GM19328 (cell line): Measurements from ENCODE around the gene FCGR1A.
"Not testable (repeated sequence)": the region's sequence is repeated elsewhere in the genome, so short reads cannot be mapped to it uniquely, and the experiment has no call there.

Experiments used
- ATAC-seq: cut with Tn5 transposase; IDR thresholded peaks from one replicate; pipeline ENCODE4 v1.9.1; 2021; ENCODE audit warnings: mild to moderate bottlenecking, moderate library complexity; ENCODE audit not compliant: unreplicated experiment

The FCGR1A gene

GRCh38 chr1:149831764-149832315 is 49.3 kb downstream of the FCGR1A start:
- ATAC-seq, result not testable (repeated sequence)

DNA sequence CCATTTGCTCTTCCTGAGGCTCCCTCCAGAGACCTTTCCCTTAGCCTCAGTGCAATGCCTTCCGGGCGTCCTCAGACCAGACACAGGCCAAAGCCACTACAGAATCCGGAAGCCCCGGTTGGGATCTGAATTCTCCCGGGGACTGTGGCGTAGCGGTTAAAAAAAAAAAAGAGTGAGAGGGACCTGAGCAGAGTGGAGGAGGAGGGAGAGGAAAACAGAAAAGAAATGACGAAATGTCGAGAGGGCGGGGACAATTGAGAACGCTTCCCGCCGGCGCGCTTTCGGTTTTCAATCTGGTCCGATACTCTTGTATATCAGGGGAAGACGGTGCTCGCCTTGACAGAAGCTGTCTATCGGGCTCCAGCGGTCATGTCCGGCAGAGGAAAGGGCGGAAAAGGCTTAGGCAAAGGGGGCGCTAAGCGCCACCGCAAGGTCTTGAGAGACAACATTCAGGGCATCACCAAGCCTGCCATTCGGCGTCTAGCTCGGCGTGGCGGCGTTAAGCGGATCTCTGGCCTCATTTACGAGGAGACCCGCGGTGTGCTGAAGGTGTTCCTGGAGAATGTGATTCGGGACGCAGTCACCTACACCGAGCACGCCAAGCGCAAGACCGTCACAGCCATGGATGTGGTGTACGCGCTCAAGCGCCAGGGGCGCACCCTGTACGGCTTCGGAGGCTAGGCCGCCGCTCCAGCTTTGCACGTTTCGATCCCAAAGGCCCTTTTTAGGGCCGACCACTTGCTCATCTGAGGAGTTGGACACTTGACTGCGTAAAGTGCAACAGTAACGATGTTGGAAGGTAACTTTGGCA is 50.0 kb downstream of the FCGR1A start:
- ATAC-seq, result peak; percentile 57

DNA sequence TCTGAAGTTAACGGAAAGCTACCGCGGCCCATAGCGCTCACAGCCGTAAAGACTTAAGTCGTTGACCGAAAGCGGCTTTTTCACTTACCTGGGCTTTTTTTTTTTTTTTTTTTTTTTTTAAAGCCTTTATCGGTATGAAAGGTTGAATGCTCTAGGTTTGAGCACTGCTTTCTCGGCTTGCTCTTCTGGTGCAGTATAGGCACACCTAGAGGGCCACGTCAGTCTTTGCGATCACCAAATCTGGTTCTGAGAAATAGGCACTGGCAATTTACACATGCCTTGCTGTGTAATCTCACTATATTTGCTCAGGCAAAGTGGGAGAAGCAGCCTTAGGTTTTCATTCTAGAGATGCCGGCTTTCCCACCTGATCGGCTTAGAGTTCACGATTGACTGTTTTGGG is 50.6 kb downstream of the FCGR1A start:
- ATAC-seq, result peak; percentile 16

GRCh38 chr1:149841149-149841548 is 58.7 kb downstream of the FCGR1A start:
- ATAC-seq, result not testable (repeated sequence)
